GM21367 (cell line): ENCODE results near the gene CDK17.
"Not testable (repeated sequence)": the region's sequence is repeated elsewhere in the genome, so short reads cannot be mapped to it uniquely, and the experiment has no call there.

Experiments used
- ATAC-seq: cut with Tn5 transposase; IDR thresholded peaks from one replicate; pipeline ENCODE4 v1.9.1; 2021; ENCODE audit not compliant: unreplicated experiment

Gene CDK17

GRCh38 chr12:96395236-96395635, 5.0 kb downstream of the CDK17 start:
- ATAC-seq = no peak

DNA sequence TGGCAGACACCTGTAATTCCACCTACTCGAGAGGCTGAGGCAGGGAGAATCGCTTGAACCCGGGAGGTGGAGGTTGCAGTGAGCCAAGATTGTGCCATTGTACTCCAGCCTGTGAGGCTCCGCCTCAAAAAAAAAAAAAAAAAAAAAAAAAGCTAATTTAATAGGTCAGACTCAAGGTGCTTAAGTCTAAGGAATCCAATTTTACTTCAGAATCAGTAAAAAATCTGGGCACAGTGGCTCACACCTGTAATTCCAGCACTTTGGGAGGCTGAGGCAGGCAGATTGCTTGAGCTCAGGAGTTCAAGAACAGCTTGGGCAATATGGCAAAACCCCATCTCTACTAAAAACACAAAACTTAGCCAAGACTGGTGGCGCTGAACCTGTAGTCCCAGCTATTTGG, 7.0 kb downstream of the CDK17 start:
- not testable (repeated sequence) for ATAC-seq

GRCh38 chr12:96392397-96392796, 7.8 kb downstream of the CDK17 start:
- no peak for ATAC-seq

DNA sequence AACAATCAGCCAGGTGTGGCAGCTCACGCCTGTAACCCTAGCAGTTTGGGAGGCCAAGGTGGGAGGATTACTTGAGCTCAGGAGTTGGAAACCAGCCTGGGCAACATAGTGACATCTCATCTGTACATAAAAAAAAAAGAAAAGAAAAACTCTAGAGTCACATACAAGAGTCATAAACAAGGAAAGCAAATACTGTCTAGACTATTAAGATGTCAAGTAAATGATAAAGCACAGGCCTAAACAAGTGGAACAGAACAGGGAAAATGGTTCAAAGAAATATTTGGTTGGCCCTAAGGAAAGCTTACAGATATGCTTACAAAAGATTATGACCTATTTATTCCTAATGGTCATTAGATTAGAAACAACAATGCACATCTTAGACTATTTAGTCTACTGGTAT, 12.3 kb downstream of the CDK17 start:
- no peak for ATAC-seq

DNA sequence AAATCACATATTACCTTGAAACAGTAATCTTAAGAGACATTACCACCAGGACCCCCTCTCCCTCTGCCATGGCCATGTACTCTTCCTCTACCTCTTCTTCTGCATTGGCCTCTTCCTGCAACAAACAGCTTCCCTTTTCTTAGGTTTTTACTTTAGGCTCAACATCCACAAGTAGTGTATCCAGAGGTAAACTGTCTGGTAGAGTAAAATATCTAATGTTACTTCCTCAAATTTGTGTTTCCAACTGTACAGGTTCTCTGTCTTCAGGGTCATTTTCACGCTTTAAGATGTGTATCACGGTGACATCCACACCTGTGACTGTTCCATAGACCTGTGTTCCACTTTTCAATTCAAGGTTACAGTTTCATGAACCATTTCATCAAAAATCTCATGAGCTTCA, 13.4 kb downstream of the CDK17 start:
- no peak for ATAC-seq

- ATAC-seq = no peak
These were observed 16.2 kb downstream of the CDK17 start for GRCh38 chr12:96383991-96384390.

- ATAC-seq = no peak
These were observed 16.9 kb downstream of the CDK17 start for GRCh38 chr12:96383371-96383770.

DNA sequence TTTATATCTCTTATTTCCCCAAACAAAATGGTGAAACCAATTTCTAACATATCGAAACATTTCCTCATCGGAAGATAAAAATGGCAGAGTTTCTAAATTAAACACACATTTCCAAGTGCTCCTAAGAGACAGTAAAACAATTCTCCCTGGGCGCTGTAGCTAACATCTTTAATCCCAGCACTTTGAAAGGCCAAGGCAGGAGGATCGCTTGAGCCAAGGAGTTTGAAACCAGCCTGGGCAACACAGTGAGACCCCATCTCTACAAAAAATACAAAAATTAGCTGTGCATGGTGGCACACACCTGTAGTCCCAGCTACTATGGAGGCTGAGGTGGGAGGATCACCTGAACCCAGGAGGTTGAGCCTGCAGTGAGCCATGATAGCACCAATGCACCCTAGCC, 20.5 kb downstream of the CDK17 start:
- not testable (repeated sequence) for ATAC-seq

- ATAC-seq = no peak
These were observed 21.9 kb downstream of the CDK17 start for GRCh38 chr12:96378319-96378718.

DNA sequence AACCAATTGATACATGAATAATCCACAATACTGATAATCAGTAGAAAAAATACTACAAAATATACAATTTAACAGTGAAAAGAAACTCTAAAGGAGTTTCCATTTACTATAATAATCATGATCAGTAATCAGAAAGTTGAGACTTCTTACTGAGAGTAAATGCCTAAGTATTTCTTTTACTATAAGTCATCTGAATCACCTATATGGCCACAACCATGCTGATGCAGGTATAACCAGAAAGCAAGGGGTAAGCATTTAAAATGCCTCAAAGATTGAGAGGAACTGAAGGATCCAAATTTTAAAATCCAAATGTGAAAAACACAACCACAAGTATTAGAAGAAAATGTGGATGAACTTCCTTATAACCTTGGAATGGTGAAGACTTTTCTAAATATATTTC, 23.4 kb downstream of the CDK17 start:
- no peak for ATAC-seq

GRCh38 chr12:96375841-96376604, 24.2 kb downstream of the CDK17 start:
- ATAC-seq = peak; percentile 80

GRCh38 chr12:96375170-96375569, 25.1 kb downstream of the CDK17 start:
- ATAC-seq = no peak

DNA sequence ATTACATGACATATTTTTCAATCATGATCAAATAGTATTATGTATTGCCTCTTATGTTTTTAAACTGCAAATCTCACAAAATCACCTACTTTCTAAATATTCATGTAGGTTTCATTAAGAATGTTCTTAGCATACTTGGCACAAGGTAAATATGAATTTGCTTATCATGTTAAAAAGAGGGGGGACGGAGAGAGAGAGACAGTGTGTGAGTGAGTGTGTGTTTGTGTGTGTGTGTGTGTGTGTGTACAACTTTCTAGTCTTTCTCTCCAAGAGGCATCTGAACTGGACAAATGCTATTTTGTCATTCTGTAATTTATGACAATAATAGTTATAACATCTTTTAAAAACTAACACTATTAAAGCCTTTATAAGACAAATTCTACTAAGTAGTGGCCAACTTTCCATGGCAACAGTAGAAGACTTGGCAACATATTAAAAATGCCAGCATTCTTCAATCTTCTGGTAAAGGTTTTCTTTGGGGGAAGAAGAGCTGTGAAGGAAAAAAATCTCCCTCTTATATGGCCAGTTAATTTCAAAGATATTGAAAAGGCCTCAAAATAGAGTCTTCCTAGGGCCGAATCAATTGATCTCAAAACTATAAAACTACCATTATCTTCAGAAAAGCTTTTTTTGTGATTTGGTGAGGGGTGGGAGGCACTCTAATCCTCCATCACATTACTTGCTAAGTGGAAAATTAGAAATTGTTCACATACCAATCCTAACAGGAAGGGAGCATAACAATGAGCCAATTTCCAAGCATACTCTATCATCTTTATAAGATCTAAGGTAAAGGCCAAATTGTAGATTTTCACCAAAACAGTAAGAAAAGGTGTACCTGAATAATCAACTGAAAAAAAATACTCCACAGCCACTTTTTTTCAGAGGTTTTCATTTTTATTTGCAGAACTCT, 28.2 kb downstream of the CDK17 start:
- no peak for ATAC-seq

DNA sequence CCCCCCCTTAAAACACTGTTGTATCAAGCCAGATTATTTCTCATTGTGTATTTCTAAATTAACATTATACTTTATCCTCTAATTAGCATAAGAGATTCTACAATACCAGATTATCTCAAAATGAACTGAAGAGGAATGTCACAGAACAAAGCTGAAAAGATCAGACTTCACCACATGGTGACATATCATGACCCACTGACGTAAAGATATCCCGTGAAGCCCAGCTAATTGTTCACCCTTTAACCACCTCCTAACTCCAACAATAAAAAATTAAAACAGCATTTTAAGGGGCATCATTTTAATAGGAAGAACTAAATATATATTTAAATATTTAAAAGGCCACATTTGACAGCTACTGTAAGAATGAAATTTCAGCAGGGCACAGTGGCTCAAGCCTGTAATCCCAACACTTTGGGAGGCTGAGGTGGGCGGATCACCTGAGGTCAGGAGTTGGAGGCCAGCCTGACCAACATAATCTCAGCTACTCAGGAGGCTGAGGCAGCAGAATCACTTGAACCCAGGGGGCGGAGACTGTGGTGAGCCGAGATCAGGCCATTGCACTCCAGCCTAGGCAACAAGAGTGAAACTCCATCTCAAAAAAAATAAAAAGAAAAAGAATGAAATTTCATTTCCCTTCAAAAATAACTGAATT, 29.0 kb downstream of the CDK17 start:
- ATAC-seq = no peak

DNA sequence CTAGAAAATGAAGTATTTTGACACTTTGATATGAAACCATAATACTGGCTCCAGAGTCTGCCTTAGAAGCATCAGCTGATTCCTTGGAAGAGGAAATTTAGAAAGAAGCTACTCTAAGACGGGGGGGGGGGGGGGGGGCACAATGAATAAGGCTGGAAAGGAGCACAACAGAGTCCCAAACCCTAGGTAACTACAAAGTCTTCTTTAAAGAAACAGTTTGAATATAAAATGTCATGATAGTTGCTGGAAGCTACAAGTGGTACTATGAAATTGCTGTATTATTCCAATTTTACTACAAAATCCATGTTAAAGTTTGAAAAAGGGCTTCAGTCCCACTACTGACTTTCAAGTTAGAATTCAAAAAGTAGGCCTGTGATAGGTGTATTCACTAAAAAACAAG, 31.6 kb downstream of the CDK17 start:
- ATAC-seq = no peak

DNA sequence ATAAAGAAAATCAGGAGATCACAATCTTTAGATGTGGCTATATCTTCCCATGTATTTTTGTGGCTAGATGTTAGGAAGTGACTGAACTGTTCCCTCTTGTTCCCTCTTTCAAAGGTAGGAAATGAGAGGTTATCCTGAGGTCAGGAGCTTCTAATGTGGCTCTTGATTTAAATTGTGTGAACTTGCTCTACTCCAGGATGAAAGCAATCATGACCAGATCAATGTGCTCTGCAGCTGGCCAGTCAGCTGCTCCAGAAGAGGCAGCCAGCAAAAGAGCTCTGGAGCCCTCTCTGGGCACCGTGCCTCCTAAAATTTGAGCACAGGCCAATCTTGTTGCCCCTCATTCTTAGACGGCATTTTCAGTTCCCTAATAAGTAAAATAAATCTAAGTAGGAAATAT, 32.0 kb downstream of the CDK17 start:
- ATAC-seq = no peak

GRCh38 chr12:96366381-96366654, 33.9 kb downstream of the CDK17 start:
- ATAC-seq = no peak

DNA sequence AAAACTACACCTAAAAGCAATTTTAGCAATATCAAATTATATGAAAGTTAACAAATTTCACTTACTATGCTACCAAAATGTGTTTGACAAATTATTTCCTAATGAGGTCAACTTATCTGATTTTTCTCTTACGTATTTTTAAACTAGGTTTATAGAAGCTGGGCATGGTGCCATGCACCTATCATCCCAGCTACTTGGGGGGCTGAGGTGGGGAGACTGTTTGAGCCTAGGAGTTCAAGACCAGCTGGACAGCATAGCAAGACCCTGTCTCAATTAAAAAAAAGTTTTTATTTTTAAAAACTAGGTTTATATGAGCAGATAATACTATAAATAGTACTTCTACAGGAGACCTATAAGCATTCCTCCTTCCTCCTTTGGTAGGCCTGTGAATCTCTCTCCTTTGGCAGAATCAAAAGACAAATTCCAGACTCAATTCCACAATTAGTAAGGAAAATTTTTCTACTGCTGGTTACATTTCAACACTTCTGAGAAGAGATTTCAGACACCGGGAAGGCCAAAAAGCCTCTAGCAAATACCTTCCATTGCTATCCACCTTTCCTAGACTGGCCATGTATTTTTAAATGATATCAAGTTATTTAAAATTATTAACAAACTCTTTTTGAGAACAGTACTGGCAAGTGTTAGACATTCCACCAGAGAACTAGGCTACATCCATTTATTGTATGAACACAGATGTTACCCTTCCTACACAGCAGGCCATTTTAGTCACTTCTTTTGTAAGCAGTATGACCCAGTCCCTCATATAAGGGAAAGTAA, 34.4 kb downstream of the CDK17 start:
- ATAC-seq = no peak

DNA sequence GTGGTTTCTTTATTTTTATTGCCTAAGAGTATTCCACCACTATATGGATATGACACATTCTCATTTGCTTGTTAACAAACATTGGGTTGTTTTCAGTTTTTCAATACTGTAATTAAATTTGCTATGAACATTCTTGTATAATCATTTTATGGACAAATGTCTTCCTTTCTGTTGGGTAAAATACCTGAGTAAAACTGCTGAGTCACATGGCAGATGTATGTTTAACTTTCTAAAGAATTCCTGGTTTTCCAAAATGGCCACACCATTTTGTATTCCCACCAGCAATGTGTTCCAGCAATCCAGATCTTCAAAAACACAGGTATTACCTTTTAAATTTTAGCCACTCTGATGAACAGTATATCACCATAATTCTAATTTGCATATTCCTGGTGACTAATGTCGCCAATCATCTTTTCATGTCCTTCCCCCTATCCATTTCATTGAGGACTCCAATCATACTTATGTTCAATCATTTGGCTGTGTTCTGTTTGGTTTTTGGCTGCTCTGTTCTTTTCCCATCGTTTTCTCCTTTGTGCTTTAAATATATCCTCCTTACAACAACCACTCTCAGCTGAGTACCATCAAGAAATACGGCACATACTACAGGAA, 36.0 kb downstream of the CDK17 start:
- no peak for ATAC-seq

DNA sequence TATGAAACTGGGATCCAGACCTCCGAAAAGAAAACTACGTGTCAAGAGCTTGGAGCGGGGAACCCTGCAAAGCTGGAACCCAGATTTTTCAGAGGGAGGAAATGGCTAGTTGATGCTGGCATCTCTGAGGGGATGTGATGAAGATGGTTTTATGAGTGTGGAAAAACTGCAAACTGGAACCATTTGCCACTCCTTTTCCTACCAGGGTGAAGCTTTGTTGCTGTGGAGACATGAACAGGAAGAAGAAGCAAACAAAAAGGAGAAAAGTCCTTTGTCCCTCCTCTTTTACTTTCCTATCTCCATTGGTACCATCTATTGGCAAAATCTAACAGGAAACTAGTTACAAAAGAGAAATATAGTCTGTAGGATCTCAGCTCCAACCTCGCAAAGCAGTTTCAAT, 39.2 kb downstream of the CDK17 start:
- ATAC-seq = no peak

- ATAC-seq = no peak
These were observed 39.7 kb downstream of the CDK17 start for GRCh38 chr12:96360550-96360949.
